HG03103 (cell line): Measurements from ENCODE around the gene LPCAT4.
"Not testable (repeated sequence)": the region's sequence is repeated elsewhere in the genome, so short reads cannot be mapped to it uniquely, and the experiment has no call there.

ENCODE experiments used
- ATAC-seq: cut with Tn5 transposase; IDR thresholded peaks from one replicate; pipeline ENCODE4 v1.9.1; 2021; ENCODE audit warnings: low read depth; ENCODE audit not compliant: unreplicated experiment

LPCAT4 gene, protein sequence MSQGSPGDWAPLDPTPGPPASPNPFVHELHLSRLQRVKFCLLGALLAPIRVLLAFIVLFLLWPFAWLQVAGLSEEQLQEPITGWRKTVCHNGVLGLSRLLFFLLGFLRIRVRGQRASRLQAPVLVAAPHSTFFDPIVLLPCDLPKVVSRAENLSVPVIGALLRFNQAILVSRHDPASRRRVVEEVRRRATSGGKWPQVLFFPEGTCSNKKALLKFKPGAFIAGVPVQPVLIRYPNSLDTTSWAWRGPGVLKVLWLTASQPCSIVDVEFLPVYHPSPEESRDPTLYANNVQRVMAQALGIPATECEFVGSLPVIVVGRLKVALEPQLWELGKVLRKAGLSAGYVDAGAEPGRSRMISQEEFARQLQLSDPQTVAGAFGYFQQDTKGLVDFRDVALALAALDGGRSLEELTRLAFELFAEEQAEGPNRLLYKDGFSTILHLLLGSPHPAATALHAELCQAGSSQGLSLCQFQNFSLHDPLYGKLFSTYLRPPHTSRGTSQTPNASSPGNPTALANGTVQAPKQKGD

DNA sequence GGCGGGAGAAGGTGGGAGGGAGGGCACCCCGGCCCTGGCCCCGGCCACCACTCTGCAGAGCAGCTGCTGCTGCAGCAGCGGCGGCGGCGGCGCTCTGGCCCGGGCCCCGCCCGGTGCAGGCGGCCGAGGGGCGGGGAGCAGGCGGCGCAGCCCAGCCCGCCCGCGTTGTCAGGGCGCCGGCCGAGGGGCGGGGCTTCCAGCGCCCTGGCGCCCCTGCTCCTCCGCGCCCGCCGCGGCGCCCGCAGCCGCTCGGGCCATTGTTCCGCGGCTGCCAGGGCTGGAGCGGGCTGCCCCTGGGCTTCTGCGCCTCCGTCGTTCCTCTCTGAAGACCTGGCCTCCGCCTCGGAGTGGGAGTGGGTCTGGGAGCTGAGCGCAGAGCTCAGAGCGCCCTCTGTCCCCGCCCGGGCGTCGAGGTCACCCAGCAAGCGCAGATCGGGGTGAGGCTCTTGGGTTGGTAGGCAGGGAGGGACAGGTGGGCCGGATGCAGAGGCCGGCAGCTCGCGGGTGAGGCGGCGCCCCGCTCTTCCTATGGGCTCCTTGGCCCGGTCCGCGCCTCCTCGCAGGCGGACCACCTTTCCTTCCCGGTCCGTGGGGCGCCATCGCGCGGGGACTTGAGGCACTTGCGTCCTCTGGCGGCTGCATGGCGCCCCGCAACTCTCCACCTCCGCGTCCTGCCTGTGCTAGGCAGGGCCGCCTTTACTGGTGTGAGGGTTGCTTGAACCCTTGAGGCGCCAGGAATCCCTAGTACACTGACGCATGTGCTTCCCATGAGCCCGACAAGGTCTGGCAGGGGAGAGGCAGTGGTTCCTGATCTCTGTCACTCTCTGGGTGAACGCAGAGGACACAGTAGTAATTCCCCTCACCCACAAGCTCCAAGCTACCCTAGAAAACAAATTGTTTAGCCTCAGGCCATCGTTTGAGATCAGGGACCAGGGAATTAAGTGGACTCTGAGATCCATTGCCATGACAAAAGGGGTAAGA is at the start of gene LPCAT4:
Gene LPCAT4 (minus strand): TSS at position 96 of the 981 bp plus-strand sequence. CDS start 96 bp downstream, outside the sequence.
- peak; percentile 61 for ATAC-seq

DNA sequence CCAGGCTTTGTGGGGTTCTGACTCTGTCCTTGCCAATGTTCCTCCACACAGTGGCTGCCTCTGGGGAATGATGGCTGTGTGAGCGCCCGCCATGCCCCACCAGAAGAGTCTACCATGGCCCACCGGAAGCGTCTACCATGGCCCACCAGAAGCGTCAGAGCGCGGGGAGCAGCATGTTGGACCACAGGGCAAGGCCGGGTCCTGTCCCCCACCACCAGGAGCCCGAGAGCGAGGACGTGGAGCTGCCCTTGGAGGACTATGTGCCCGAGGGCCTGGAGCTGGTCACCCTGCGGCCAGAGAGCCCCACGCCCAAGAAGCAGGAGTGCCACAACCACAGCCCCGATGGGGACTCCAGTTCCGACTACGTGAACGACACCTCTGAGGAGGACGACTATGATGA is 42.5 kb upstream of the LPCAT4 start:
- ATAC-seq: not testable (repeated sequence)

DNA sequence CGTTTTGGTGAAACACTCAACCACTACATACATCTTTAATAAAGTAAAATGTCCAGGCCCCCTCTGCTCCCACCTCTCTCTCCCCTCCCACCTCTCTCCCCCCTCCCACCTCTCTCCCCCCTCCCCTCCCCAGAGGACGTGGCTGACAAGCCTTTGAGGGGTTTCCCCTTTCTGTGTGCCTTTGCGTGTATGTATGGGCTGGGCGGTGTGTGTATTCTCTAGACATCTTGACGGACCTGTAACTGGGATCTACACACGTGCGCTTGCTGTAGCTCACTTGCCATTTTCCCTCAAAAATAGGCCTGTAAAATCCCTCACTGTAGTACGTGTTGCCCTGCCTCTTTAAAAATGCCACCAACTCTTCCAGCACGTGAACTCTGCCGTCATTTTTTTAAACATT is 42.0 kb upstream of the LPCAT4 start:
- not testable (repeated sequence) for ATAC-seq

DNA sequence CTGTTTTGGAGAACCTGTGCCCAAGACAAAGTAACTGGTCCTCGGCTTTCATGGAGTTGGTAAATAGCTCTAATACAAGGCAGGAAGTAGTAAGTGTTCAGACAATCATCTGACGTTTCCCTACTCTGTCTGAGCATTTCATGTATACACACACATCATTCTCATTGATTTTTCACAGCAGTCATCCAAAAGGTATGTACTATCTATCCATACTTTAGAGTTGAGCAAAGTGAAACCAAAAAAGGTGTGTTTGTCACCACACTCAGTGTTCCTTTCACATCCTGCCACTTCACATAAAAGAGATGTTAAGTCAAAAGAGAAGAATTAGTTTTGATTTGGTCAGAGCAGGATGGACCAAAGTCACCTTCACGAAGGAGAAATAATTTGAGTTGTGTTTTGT is 36.9 kb upstream of the LPCAT4 start:
- ATAC-seq: not testable (repeated sequence)

DNA sequence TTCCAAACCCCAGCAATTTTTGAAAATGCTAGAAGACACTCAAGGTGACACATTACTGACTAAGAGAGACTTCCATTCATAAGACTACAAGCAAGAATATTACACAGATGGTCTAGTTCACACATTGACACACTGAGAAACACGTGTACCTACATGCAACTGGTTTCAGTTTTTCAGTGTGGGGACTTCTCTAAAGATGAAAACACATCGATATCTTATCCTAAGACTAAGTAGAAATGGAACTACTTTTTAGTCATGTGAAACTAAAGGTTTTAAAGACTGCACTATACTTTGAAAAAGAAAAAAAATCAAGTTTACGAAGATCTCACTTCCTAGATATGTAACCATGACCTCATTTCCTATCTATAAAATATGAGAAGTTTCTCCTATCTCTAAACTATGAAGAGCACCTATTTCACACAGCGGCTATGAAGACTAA is 36.2 kb upstream of the LPCAT4 start:
- peak; percentile 56 for ATAC-seq

DNA sequence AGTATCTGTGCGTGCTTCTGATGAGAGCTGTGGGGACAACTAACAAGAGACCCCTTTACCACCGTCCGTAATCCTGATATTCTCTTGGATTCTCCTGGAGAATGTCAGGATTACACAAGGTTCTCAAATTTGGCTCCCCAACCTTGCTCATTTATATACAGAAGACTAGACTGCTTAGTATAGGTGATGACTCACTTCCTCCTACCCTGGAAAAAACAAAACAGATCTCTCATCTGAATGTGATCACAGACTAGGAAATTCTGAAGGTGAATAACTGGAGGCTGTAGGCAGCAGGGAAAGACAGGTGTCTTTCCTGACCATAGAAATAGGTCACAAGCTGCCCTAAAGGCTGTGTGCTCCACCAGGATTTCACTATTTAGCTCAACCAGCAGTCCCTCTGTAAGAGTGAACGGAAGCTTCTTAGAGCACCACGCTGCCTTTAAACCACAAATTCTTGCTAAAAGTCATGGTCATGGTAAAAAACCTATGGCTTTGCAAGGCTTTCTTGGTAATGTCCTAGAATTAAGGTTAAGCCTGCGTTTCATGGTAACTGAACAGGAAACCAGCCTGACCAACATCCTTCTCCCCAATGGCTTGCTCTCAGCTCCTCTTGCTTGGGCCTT is 30.8 kb upstream of the LPCAT4 start:
- ATAC-seq: not testable (repeated sequence)

DNA sequence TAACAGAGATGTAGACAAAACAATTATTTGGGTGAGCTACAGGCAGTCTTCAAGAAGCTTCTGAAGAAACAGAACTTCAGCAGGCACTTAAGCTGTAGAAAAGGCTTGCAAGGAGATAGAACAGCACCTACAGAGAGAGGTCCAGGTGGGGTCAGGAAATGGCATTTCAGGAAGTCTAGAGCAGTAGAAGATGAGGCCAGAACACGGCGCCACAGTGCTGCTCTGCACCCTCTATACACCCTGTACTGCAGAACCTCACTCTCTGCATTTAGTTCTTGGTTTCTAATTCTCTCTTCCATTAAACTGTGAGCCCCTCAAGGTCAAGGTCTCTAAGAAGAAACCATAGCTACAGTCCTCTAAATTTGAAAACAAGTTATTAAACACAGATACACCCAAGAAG is 26.0 kb upstream of the LPCAT4 start:
- ATAC-seq: not testable (repeated sequence)

DNA sequence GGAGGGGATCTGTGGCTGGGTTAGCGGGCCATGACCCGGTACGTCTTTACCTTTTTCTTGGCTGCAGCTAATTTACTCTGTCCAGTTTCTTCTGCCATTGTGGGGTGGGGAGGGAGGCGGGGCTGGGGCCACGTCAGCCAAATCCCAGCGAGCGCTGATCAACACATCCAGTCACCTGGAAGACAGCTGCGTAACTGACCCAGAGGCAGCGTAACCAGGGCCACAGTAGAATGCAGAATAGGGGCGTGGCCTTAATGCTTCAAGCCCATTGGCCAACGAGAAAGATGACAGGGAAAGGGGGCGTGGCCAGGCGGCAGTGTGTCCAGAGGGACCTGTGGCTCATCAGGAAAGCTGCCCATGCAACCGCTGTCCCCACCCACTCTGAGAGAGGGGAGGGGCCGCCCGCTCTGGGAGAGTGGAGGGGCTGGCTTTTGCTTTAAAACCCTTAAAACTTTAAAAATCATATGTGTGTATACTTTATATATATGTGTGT is 22.6 kb upstream of the LPCAT4 start:
- ATAC-seq: not testable (repeated sequence)

DNA sequence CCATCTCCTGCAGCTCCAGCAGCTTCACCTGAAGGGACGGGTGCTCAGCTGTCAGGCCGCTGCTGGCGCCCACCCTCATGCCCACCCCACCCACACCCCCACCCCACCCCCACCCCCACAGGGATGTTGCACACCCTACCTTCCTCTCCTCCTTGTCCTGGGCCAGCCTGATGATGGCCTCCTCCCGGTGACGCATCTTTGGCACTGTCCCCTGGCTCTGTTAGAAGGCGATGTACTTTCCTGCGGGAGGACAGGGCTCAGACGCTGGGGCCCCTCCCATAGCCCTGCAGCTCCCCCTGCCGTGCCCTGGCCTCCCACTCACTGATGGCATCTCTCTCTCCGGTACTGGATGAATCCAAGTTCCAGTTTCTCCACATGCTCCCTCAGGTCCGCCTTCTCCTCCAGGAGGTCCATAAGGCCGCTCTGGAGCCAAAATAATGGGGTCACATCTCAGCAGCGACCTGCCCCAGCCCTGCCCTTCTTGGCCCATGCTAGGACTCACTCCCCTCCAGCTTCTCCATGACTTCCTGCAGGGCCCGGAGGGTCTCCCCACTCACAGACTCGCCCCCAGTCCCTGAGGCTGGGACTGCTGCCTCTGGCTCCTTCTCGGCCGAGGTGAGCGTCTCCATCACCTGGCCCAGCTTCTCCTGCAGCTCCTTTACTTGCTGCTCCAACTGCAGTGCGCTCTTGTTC is 15.0 kb upstream of the LPCAT4 start:
- ATAC-seq: not testable (repeated sequence)

DNA sequence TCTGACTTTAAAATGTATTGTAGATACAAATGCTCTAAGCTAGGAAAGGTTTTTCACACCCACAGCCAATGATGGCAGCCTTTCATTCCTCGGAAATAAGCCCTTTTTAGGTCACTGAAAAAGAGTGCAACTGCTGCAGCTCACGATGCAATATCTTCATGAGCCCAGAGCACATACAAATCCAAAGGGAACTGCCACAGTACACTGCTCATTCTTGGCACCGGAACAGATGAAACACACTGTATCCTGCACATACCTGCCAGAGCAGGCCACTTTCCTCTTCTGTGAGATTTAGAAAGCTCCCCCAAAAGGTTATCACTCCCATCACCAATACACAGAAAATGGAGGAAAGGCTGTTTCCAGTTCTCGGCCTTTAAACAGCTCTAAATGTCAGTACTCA is 13.5 kb upstream of the LPCAT4 start:
- not testable (repeated sequence) for ATAC-seq

DNA sequence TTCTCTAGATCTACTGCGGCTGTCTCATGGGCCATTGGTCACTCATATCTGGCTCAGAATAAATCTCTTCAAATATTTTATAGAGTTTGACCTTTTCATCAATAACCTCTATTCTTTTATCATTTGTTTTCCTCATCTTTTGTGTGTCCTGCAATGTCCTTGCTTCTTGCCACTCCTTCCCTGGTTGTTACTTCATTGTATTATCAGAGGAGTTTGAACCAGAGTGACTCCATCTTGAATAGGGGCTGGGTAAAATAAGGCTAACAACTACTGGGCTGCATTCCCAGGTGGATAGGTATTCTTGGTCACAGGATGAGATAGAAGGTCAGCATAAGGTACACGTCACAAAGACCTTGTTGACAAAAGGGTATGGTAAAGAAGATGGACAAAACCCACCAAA is 9.9 kb upstream of the LPCAT4 start:
- ATAC-seq: no peak

DNA sequence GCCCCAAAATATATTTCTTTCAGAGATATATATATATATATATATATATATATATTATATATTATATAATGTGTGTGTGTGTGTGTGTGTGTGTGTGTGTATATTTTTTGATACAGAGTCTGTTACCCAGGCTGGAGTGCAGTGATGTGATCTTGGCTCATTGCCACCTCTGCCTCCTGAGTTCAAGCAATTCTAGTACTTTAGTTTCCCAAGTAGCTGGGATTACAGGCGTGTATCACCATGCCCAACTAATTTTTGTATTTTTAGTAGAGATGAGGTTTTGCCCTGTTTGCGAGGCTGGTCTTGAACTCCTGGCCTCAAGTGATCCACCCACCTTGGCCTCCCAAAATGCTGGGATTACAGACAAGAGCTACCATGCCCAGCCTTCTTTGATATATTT is 8.5 kb upstream of the LPCAT4 start:
- not testable (repeated sequence) for ATAC-seq

DNA sequence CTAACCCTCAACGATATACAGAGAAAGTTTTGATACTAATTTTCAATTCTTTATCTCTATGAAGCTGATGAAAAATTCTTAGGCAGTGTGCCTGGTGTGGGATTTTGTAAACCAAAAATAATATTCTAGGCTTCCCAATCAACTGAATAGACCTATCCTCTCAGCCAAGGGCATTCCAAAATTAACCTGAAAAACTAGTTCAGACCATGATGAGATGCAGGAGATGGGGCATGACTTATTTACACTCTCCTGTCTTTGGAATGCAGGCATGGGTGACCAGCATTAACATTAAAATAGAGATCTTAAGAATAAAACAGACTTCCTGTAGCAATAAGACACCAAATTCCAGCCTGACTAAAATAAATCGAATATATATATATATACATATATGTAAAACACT is 7.8 kb upstream of the LPCAT4 start:
- no peak for ATAC-seq

DNA sequence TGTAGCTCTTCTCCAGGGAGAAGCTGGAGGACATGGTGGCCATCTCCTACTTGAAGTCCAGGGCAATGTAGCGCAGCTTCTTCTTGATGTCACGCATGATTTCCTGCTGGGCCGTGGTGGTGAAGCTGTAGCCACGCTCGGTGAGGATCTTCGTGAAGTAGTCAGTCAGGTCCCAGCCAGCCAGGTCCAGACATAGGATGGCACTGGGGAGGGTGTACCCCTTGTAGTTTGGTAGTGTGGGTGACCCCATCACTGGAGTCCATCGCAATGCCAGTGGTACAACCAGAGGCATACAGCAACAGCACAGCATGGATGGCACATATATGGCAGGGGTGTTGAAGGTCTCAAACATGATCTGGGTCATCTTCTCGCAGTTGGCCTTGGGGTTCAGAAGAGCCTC is 7.0 kb upstream of the LPCAT4 start:
- no peak for ATAC-seq

DNA sequence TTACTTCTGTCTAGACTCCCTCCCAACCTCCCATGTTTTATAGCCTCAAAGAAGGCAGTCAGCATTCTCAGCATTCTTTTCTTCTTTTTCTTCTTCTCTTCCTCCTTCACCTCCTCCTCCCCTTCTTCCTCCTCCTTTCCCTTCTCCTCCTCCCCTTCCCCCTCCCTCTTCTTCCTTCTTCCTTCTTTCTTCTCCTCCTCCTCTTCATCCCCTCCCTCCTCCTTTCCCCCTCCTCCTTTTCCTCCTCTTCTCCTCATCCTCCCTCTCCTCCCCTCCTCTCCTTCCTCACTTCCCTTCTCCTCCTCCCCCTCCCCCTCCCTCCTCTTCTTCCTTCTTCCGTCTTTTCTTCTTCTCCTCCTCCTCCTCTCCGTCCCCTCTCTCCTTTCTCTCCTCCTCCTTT is 3.6 kb upstream of the LPCAT4 start:
- ATAC-seq: no peak

DNA sequence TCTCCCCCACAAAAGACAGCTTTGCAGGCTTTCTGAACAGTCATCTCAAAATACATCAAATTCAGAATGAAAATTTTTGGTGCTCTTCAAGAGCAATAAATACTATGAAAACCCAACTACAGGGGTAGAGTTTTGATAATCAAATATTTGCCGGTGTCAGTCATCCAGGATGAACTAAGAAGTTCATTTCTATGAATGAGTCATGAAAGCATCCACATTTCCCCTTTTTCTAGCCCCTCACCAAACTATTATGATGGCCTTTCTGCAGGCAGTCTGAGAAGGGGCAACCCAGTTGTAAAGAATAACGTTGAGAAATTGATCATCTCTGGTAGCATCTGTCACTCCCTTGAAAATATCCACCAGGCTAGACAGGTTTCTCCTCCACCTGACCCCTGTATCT is 3.1 kb upstream of the LPCAT4 start:
- no peak for ATAC-seq

DNA sequence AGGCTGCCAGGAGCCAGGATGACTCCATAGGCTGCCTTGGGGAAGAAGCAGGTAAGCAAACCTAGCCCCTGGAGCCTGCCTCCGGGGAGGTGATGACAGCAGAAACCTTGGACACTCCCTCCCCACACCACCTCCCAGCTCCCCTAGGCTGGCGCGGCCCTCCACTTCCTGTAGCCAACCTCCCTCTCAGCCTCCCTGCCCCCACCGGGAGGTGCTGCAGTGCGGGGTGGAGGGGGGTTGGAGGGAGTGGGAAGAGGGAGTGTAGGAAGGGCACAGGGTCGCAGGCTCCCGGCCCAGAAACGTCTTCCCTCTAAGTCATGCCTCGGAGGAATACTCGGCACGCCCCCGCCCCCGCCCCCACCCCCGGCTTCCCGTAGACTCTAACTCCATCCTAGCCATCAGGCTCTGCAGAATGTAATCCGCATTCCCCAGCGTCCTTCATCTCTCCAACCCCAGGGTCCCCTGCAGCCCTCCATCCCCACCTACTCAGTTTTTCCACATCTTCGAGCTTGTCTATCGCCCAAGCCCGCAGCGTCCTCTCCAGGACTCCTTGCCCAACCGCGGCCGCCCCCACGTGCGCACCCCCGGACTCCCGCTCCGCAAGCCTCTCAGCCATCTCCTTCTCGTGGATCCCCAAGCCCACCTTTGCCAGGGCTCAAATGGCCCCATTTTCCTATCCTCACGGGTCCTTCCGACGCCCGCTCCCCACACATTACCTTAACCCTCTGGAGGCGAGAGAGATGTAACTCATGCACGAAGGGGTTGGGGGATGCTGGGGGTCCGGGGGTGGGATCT is 528 bp downstream of the LPCAT4 start:
- no peak for ATAC-seq

DNA sequence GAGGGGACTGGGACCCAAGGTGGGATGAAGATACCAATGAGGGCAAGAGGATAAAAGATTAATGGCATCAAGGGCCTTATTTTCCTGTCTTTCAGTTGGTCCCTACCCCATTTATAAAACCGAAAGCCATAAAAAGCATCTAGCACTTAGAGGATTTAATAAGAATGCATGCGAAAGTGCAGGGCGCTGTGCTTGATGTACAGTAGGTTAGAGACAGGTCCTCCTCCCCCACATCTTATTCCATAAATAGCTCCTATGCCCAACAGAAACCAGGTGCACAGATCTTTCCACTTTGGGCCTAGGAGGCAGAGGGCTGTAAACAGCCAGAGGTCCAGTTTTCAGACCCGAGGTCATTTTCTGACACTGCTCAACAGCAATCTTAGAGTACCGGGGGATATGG is 1.2 kb downstream of the LPCAT4 start:
- no peak for ATAC-seq
